Peyer's patch (tissue), 4 donors: Measurements from ENCODE around the gene DNAJC19.

Source experiments
- POLR2A ChIP-seq, 2 donors: fragments of 450-650 bp; IDR thresholded peaks; one replicate each; pipeline ENCODE4 v1.5.1; 2017; ENCODE audit warnings: antibody characterized with exemption in 2 of 2, mild to moderate bottlenecking in 2 of 2, moderate library complexity in 2 of 2
- TF ChIP-seq, protein P1 (sequence below), 6 experiments: fragments of 450-650 bp in 4 of 6; fragments of 200-600 bp in 2 of 6; sonication (generic) in 1 of 6; IDR thresholded peaks; one replicate each; pipeline ENCODE4 v1.5.1; 2017 to 2019; ENCODE audit warnings: antibody characterized with exemption in 6 of 6, mild to moderate bottlenecking in 3 of 6, moderate library complexity in 1 of 6

DNA sequence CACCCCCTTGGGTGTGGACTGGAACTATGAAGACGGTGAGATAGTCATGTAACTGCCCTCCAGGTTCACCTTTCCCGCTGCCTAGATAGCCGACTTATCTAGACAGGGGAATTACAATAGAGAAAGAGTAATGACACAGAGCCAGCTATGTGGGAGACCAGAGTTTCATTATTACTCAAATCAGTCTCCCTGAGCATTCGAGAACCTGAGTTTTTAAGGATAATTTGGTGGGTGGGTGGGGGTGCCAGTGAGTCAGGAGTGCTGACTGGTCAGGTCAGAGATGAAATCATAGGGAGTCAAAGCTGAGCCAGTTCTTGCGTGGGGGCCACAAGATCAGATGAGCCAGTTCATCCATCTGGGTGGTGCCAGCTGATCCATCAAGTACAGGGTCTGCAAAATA, 19.7 kb upstream of the DNAJC19 start:
- TF ChIP-seq, protein P1, sequence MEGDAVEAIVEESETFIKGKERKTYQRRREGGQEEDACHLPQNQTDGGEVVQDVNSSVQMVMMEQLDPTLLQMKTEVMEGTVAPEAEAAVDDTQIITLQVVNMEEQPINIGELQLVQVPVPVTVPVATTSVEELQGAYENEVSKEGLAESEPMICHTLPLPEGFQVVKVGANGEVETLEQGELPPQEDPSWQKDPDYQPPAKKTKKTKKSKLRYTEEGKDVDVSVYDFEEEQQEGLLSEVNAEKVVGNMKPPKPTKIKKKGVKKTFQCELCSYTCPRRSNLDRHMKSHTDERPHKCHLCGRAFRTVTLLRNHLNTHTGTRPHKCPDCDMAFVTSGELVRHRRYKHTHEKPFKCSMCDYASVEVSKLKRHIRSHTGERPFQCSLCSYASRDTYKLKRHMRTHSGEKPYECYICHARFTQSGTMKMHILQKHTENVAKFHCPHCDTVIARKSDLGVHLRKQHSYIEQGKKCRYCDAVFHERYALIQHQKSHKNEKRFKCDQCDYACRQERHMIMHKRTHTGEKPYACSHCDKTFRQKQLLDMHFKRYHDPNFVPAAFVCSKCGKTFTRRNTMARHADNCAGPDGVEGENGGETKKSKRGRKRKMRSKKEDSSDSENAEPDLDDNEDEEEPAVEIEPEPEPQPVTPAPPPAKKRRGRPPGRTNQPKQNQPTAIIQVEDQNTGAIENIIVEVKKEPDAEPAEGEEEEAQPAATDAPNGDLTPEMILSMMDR (IDR thresholded peaks at IDR 0.05), result no peak
- TF ChIP-seq POLR2A (IDR thresholded peaks at IDR 0.05), result no peak
